ENCODE data around the gene LPCAT3.

The LPCAT3 gene

DNA sequence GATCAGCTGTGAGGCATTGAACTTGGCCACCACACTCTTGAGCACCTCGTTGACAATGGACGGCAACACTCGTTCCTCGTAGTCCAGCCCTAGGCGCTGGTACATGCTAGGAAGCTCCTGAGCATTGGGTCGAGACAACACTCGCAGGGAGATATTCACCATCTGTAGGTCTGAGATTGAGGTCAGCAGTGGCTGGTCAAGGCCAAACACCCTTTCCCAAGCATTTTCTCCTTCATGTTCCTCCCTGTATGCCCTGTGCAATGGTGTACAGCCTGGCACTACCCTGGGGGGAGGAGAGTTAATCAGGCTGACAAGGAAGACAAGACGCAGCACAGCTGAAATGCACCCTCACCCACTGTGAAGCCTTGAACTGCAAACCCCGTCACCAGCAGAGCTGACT lies 49.9 kb downstream of the LPCAT3 start:
- H3K4me3 ChIP-seq (ENCODE audit: low read depth, low read length): no peak overlapping the region
- TF ChIP-seq GLI2 (tag by site-specific recombination; IDR thresholded peaks at IDR 0.05; ENCODE audit: borderline replicate concordance, low read depth) (no peak), ZNF266 (tag by site-specific recombination; IDR thresholded peaks at IDR 0.05; ENCODE audit: low read depth) (no peak), ZNF174 (tag by site-specific recombination; IDR thresholded peaks at IDR 0.05) (no peak), ZSCAN16 (tag by site-specific recombination; IDR thresholded peaks at IDR 0.05) (no peak), SP2 (tag by site-specific recombination; IDR thresholded peaks at IDR 0.05) (no peak), ZNF626 (tag by site-specific recombination; IDR thresholded peaks at IDR 0.05) (no peak), ZNF19 (tag by site-specific recombination; IDR thresholded peaks at IDR 0.05; ENCODE audit: low read depth) (no peak), ZNF140 (tag by site-specific recombination; IDR thresholded peaks at IDR 0.05) (no peak)
- POLR2A ChIA-PET: interaction anchor here (1.0 to 2.4 kb wide), 4 partner anchors 23 to 50 kb away, joined by 3 to 32 read pairs (median 4); partner anchors contain the start of genes C12orf57, LPCAT3 and RNU7-1
- CTCF ChIA-PET: interaction anchor here (0.6 to 2.7 kb wide), 10 partner anchors 17 to 145 kb away, joined by 3 to 41 read pairs (median 4); partner anchors contain the start of genes C12orf57, C1R, C1RL and RNU7-1
- 0 out of 2 replicates have a peak, but pooled peaks cover 4% of the 10 kb centered on the region for H3K4me1 ChIP-seq (ENCODE audit: control insufficient read depth, insufficient read depth, low read length)
- 0 out of 2 replicates have a peak overlapping the region, but pooled peaks have one; percentile 18 for H3K27ac ChIP-seq (ENCODE audit: extremely low read depth, low read depth, low read length)
- H3K36me3 ChIP-seq (ENCODE audit: control insufficient read depth in 2 of 2, insufficient read depth in 1 of 2, low read length in 2 of 2): peaks cover 14 to 64% of the 10 kb centered on the region in 2 experiments
- no peaks in the 10 kb centered on the region for H3K9me3 ChIP-seq (ENCODE audit: control insufficient read depth, insufficient read depth, low read depth, low read length)

DNA sequence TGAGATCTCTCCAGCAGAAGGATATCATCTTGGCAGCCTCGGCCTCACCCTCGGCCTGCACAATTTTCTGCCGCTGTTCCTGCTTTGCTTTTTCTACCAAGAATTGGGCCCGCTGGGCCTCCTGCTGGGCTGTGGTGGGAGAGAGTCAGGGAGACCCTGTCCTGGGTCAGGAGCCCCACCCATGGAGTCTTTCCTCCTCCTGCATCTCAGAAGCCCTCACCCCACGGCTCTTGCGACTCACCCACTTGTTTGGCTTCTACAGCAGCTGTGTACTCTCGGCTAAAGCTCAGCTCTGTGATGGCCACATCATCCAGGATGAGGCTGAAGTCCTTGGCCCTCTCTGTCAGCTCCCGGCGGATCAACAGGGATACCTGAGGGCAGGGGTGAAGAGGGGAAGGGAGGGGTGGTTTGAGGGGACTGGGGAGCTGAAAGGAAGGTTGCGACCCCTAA lies 50.6 kb downstream of the LPCAT3 start:
- peaks cover 14 to 60% of the 10 kb centered on the region in 2 experiments for H3K36me3 ChIP-seq (ENCODE audit: control insufficient read depth in 2 of 2, insufficient read depth in 1 of 2, low read length in 2 of 2)
- ChIA-PET POLR2A (interaction anchor here (1.0 to 2.4 kb wide), 3 partner anchors 22 to 51 kb away, joined by 3 to 32 read pairs (median 3); partner anchors contain the start of genes C12orf57, LPCAT3 and RNU7-1), CTCF (interaction anchor here (0.7 to 2.7 kb wide), 5 partner anchors 23 to 146 kb away, joined by 3 to 41 read pairs (median 5); partner anchors contain the start of genes C12orf57, C1RL and RNU7-1)
- peak overlapping the region; percentile 9; the same call in 1 of the 2 replicates for H3K27ac ChIP-seq (ENCODE audit: extremely low read depth, low read depth, low read length)
- no peaks in the 10 kb centered on the region for H3K9me3 ChIP-seq (ENCODE audit: control insufficient read depth, insufficient read depth, low read depth, low read length)
- H3K4me3 ChIP-seq (ENCODE audit: low read depth, low read length): no peak overlapping the region
- TF ChIP-seq, protein P1, sequence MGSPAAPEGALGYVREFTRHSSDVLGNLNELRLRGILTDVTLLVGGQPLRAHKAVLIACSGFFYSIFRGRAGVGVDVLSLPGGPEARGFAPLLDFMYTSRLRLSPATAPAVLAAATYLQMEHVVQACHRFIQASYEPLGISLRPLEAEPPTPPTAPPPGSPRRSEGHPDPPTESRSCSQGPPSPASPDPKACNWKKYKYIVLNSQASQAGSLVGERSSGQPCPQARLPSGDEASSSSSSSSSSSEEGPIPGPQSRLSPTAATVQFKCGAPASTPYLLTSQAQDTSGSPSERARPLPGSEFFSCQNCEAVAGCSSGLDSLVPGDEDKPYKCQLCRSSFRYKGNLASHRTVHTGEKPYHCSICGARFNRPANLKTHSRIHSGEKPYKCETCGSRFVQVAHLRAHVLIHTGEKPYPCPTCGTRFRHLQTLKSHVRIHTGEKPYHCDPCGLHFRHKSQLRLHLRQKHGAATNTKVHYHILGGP (tag by site-specific recombination; IDR thresholded peaks at IDR 0.05): no peak
- TF ChIP-seq ZNF571 (tag by site-specific recombination; IDR thresholded peaks at IDR 0.05) (no peak), ZNF660 (tag by site-specific recombination; IDR thresholded peaks at IDR 0.05) (no peak), SCRT1 (tag by site-specific recombination; IDR thresholded peaks at IDR 0.05; ENCODE audit: borderline replicate concordance) (no peak), SP3 (tag by site-specific recombination; IDR thresholded peaks at IDR 0.05) (no peak), ZNF670 (tag by site-specific recombination; IDR thresholded peaks at IDR 0.05; ENCODE audit: low read depth) (no peak), MZF1 (tag by site-specific recombination; IDR thresholded peaks at IDR 0.05; ENCODE audit: borderline replicate concordance) (no peak), ZNF791 (tag by site-specific recombination; IDR thresholded peaks at IDR 0.05) (no peak), REPIN1 (tag by site-specific recombination; IDR thresholded peaks at IDR 0.05; ENCODE audit: low read depth) (no peak), ZNF155 (tag by site-specific recombination; IDR thresholded peaks at IDR 0.05) (no peak), ZNF777 (tag by site-specific recombination; IDR thresholded peaks at IDR 0.05; ENCODE audit: borderline replicate concordance) (no peak), ZNF266 (tag by site-specific recombination; IDR thresholded peaks at IDR 0.05; ENCODE audit: low read depth) (no peak), ZNF544 (tag by site-specific recombination; IDR thresholded peaks at IDR 0.05) (no peak), ZNF549 (tag by site-specific recombination; IDR thresholded peaks at IDR 0.05) (no peak), ZNF391 (tag by site-specific recombination; IDR thresholded peaks at IDR 0.05; ENCODE audit: borderline replicate concordance, low read depth) (no peak), MEIS1 (CRISPR knock-in tag; IDR thresholded peaks at IDR 0.05; ENCODE audit: borderline replicate concordance) (no peak)
- TF ChIP-seq, protein P2, sequence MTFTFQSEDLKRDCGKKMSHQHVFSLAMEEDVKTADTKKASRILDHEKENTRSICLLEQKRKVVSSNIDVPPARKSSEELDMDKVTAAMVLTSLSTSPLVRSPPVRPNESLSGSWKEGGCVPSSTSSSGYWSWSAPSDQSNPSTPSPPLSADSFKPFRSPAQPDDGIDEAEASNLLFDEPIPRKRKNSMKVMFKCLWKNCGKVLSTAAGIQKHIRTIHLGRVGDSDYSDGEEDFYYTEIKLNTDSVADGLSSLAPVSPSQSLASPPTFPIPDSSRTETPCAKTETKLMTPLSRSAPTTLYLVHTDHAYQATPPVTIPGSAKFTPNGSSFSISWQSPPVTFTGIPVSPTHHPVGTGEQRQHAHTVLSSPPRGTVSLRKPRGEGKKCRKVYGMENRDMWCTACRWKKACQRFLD (tag by site-specific recombination; IDR thresholded peaks at IDR 0.05): no peak
- H3K4me1 ChIP-seq (ENCODE audit: control insufficient read depth, insufficient read depth, low read length): 0 out of 2 replicates have a peak, but pooled peaks cover 4% of the 10 kb centered on the region

All from HEK293 (cell line).